Stimulated activated naive CD8-positive, alpha-beta T cell treated with anti-CD3 and anti-CD28 coated beads, Interleukin-15, amount 100 ng/mL, for 72 hours (primary cell): ENCODE results near the gene GNA15.

ENCODE experiments used
- ATAC-seq: fragments of 150-1000 bp; cut with Tn5 transposase; 2 replicates; pipeline ENCODE4 v1.10.0; 2021; ENCODE audit warnings: mild to moderate bottlenecking, moderate library complexity
- DNase-seq, 2 donors: peaks; one replicate each; pipeline ENCODE4 v3.0.0; 2021 to 2022
- H3K27ac Mint-ChIP-seq, 2 donors: one replicate each; pipeline ENCODE4 v1.8.0; 2022; ENCODE audit warnings: mild to moderate bottlenecking in 2 of 2, mixed read lengths in 2 of 2, moderate library complexity in 2 of 2
- H3K27me3 Mint-ChIP-seq: one replicate; pipeline ENCODE4 v1.8.0; 2022; ENCODE audit warnings: mixed read lengths
- H3K4me1 Mint-ChIP-seq: one replicate; pipeline ENCODE4 v1.8.0; 2022; ENCODE audit warnings: mild to moderate bottlenecking, mixed read lengths
- H3K4me3 Mint-ChIP-seq, 2 donors: one replicate each; pipeline ENCODE4 v1.8.0; 2022; ENCODE audit warnings: mild to moderate bottlenecking in 2 of 2, mixed read lengths in 2 of 2, moderate library complexity in 1 of 2
- H3K9me3 Mint-ChIP-seq, 2 donors: one replicate each; pipeline ENCODE4 v1.8.0; 2022; ENCODE audit warnings: mixed read lengths in 2 of 2

Gene GNA15

DNA sequence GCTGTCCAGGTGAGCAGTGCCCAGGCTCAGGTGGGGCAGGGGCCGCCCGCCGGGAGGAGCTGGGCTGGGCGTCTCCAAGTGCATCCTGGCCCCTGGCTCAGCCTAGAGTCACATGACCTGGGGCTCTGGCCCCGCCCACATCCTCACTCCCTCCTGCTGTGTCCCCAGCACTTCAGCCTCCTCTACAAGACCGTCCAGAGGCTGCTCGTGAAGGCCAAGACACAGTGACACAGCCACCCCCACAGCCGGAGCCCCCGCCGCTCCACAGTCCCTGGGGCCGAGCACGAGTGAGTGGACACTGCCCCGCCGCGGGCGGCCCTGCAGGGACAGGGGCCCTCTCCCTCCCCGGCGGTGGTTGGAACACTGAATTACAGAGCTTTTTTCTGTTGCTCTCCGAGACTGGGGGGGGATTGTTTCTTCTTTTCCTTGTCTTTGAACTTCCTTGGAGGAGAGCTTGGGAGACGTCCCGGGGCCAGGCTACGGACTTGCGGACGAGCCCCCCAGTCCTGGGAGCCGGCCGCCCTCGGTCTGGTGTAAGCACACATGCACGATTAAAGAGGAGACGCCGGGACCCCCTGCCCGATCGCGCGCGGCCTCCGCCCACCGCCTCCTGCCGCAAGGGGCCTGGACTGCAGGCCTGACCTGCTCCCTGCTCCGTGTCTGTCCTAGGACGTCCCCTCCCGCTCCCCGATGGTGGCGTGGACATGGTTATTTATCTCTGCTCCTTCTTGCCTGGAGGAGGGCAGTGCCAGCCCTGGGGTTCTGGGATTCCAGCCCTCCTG is 71.8 kb downstream of the GNA15 start:
- DNase-seq: no peak
- Mint-ChIP-seq H3K4me3 (no peak overlapping the region), H3K27ac (no peak overlapping the region), H3K27me3 (no peaks in the 10 kb centered on the region), H3K4me1 (no peaks in the 10 kb centered on the region), H3K9me3 (no peaks in the 10 kb centered on the region)
- ATAC-seq: no peak

- Mint-ChIP-seq H3K4me3 (no peak overlapping the region), H3K27me3 (no peaks in the 10 kb centered on the region), H3K9me3 (no peaks in the 10 kb centered on the region), H3K4me1 (no peaks in the 10 kb centered on the region), H3K27ac (peak overlapping the region in 1 of 2 donors; percentile 87)
- DNase-seq (no peak), ATAC-seq (no peak)
Measured at GRCh38 chr19:3208317-3209207, 72.7 kb downstream of the GNA15 start.

GRCh38 chr19:3210347-3211017 is 74.6 kb downstream of the GNA15 start:
- Mint-ChIP-seq H3K27ac (peak overlapping the region; percentile 44 to 85), H3K4me1 (no peaks in the 10 kb centered on the region), H3K27me3 (no peaks in the 10 kb centered on the region), H3K9me3 (no peaks in the 10 kb centered on the region), H3K4me3 (no peak overlapping the region)
- ATAC-seq (peak; percentile 88), DNase-seq (peak; percentile 57 to 66)

GRCh38 chr19:3211191-3211590 is 75.4 kb downstream of the GNA15 start:
- no peak overlapping the region for H3K4me3 Mint-ChIP-seq
- DNase-seq (no peak), ATAC-seq (no peak)
- H3K27me3 Mint-ChIP-seq: no peaks in the 10 kb centered on the region
- no peaks in the 10 kb centered on the region for H3K4me1 Mint-ChIP-seq
- H3K27ac Mint-ChIP-seq: no peak overlapping the region
- H3K9me3 Mint-ChIP-seq: no peaks in the 10 kb centered on the region

DNA sequence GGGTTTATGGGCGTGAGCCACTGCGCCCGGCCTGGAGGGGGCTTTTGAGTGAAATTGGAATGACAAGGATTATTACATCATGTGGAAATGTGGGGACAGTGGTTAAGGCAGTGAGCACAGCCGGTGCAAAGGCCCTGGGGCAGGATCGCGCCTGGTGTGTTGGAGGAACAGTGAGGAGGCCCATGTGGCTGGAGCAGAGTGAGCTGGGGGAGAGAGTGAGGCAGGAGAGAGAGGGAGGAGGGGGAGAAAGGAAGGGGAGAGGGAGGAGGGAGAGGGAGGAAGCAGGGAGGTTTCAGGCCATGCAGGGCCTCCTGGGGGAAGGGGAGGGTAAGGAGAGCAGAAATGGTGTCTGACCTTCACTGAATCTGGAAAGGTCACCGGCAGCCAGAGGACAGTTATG is 77.3 kb downstream of the GNA15 start:
- ATAC-seq (no peak), DNase-seq (no peak)
- no peak overlapping the region for H3K4me3 Mint-ChIP-seq
- H3K27ac Mint-ChIP-seq: no peak overlapping the region
- H3K9me3 Mint-ChIP-seq: no peaks in the 10 kb centered on the region
- H3K27me3 Mint-ChIP-seq: no peaks in the 10 kb centered on the region
- H3K4me1 Mint-ChIP-seq: no peaks in the 10 kb centered on the region
